ENCODE data around the gene ZNF222.

GRCh38 chr19:44055870-44056269, 30.7 kb downstream of the ZNF222 start:
- TF ChIP-seq GATA2 (IDR thresholded peaks at IDR 0.05; ENCODE audit: low read depth, low read length) (no peak), GATA3 (IDR thresholded peaks at IDR 0.05; ENCODE audit: low read depth, low read length) (no peak)

All from SH-SY5Y (cell line).